IMR-90 (cell line): ENCODE measurements around the gene SESN1. TPM values are rescaled to one million over a fixed set of nuclear protein-coding genes. Genes with fewer than 3 reads are reported as not detected.

Experiments
- ATAC-seq: fragments of 200-7000 bp; cut with Tn5 transposase; 2 replicates; pipeline ENCODE4 v1.9.1; 2020; ENCODE audit warnings: low read depth, mild to moderate bottlenecking, moderate library complexity
- BruUV-seq: library from RNA; stranded (reverse); fragments of 400-500 nt; replicated peaks from 2 replicates; lab custom pipeline; 2021; lab: Mats Ljungman, UMichigan
- CTCF ChIA-PET: fragments of 300-600 bp; formaldehyde crosslinking; extraction: SDS; loops from one replicate; lab custom pipeline; 2021; ENCODE audit warnings: antibody characterized with exemption; lab: Yijun Ruan, JAX
- POLR2A ChIA-PET: fragments of 300-600 bp; sonication (Branson Sonifier 250); formaldehyde crosslinking; loops from one replicate; lab custom pipeline; 2022; ENCODE audit warnings: antibody characterized with exemption; ENCODE audit not compliant: unreplicated experiment; lab: Charles Lee
- DNase-seq: peaks from one replicate; pipeline ENCODE4 v3.0.0; 2013
- H2AFZ ChIP-seq: replicated peaks from 2 replicates; pipeline ENCODE3; 2013; ENCODE audit warnings: low read length, mild to moderate bottlenecking; ENCODE audit not compliant: poor library complexity
- H2AK5ac ChIP-seq: 2 replicates; pipeline ENCODE4 v1.6.1; 2013; ENCODE audit warnings: low read depth, low read length, inconsistent platforms
- H2AK9ac ChIP-seq: replicated peaks from 2 replicates; pipeline ENCODE3; 2013; ENCODE audit warnings: mild to moderate bottlenecking, low read depth, low read length, moderate library complexity; ENCODE audit not compliant: poor library complexity
- H2BK120ac ChIP-seq: 2 replicates; pipeline ENCODE4 v1.6.1; 2013; ENCODE audit warnings: low read depth, low read length, inconsistent platforms
- H2BK15ac ChIP-seq: 3 replicates; pipeline ENCODE4 v1.6.1; 2013; ENCODE audit warnings: low read depth, low read length, inconsistent platforms
- H2BK20ac ChIP-seq: 2 replicates; pipeline ENCODE4 v1.6.1; 2013; ENCODE audit warnings: low read depth, mild to moderate bottlenecking, inconsistent platforms, low read length, moderate library complexity
- H2BK5ac ChIP-seq: 2 replicates; pipeline ENCODE4 v1.6.1; 2013; ENCODE audit warnings: mild to moderate bottlenecking, low read depth, low read length, inconsistent platforms; ENCODE audit not compliant: poor library complexity, severe bottlenecking
- H3K14ac ChIP-seq: replicated peaks from 2 replicates; pipeline ENCODE4 v1.6.1; 2013; ENCODE audit warnings: low read depth, low read length, inconsistent platforms
- H3K18ac ChIP-seq: 2 replicates; pipeline ENCODE4 v1.6.1; 2013; ENCODE audit warnings: low read depth, low read length, control low read depth
- H3K23ac ChIP-seq: 2 replicates; pipeline ENCODE4 v1.6.1; 2013; ENCODE audit warnings: low read depth, low read length, inconsistent platforms
- H3K27ac ChIP-seq: 2 replicates; pipeline ENCODE4 v1.5.1; 2013; ENCODE audit warnings: mild to moderate bottlenecking, control low read depth, low read length; ENCODE audit not compliant: insufficient read depth
- H3K27me3 ChIP-seq: 2 replicates; pipeline ENCODE4 v1.6.1; 2013; ENCODE audit warnings: low read length; ENCODE audit not compliant: control insufficient read depth, insufficient read depth
- H3K36me3 ChIP-seq: 2 replicates; pipeline ENCODE4 v1.6.1; 2013; ENCODE audit warnings: low read length, mixed read lengths; ENCODE audit not compliant: control insufficient read depth, insufficient read depth
- H3K4ac ChIP-seq: 2 replicates; pipeline ENCODE4 v1.6.1; 2013; ENCODE audit warnings: low read depth, low read length, inconsistent platforms
- H3K4me1 ChIP-seq: 2 replicates; pipeline ENCODE4 v1.6.1; 2013; ENCODE audit warnings: low read length, mixed read lengths; ENCODE audit not compliant: control insufficient read depth, insufficient read depth
- H3K4me2 ChIP-seq: 2 replicates; pipeline ENCODE4 v1.6.1; 2013; ENCODE audit warnings: low read depth, mild to moderate bottlenecking, control low read depth, low read length, moderate library complexity
- H3K4me3 ChIP-seq: 2 replicates; pipeline ENCODE4 v1.5.1; 2013; ENCODE audit warnings: low read depth, mild to moderate bottlenecking, control low read depth, low read length, moderate library complexity; ENCODE audit not compliant: insufficient read depth
- H3K56ac ChIP-seq: 2 replicates; pipeline ENCODE4 v1.6.1; 2013; ENCODE audit warnings: low read length, inconsistent platforms; ENCODE audit not compliant: insufficient read depth; ENCODE audit errors: extremely low read depth
- H3K79me1 ChIP-seq, 2 experiments: 2 replicates each; pipeline ENCODE4 v1.6.1; 2013; ENCODE audit warnings: low read length in 2 of 2, inconsistent platforms in 1 of 2, low read depth in 1 of 2
- H3K9ac ChIP-seq: 2 replicates; pipeline ENCODE4 v1.6.1; 2013; ENCODE audit warnings: low read depth, low read length, control low read depth
- H3K9me1 ChIP-seq: 2 replicates; pipeline ENCODE4 v1.6.1; 2013; ENCODE audit warnings: low read length, inconsistent platforms; ENCODE audit not compliant: insufficient read depth
- H3K9me3 ChIP-seq: 2 replicates; pipeline ENCODE4 v1.6.1; 2013; ENCODE audit warnings: low read length; ENCODE audit not compliant: control insufficient read depth, insufficient read depth
- H4K20me1 ChIP-seq: 2 replicates; pipeline ENCODE4 v1.6.1; 2013; ENCODE audit warnings: low read length, inconsistent platforms; ENCODE audit not compliant: insufficient read depth
- H4K5ac ChIP-seq: 2 replicates; pipeline ENCODE4 v1.6.1; 2013; ENCODE audit warnings: mild to moderate bottlenecking, low read depth, low read length, control low read depth
- H4K8ac ChIP-seq, 2 experiments: 2 replicates each; pipeline ENCODE4 v1.6.1; 2013; ENCODE audit warnings: low read depth in 2 of 2, low read length in 2 of 2, control low read depth in 1 of 2, inconsistent platforms in 1 of 2
- H4K91ac ChIP-seq: 2 replicates; pipeline ENCODE4 v1.6.1; 2013; ENCODE audit warnings: low read depth, low read length, inconsistent platforms; ENCODE audit not compliant: insufficient read depth
- MAFK ChIP-seq: IDR thresholded peaks from 2 replicates; pipeline ENCODE4 v1.6.1; 2012; ENCODE audit warnings: low read depth, low read length, improper control_type of control experiment
- WGBS, 2 experiments: methylation state at CpG; one replicate each; pipeline versions ENCODE4 v1.1.5 to v1.1.7; 2013; ENCODE audit warnings: missing lambda C conversion rate in 2 of 2; ENCODE audit not compliant: insufficient read length in 1 of 2; ENCODE audit errors: extremely low coverage in 2 of 2; 5-methylcytosine and 5-hydroxymethylcytosine counted together
- dilution Hi-C: fragments of 300-500 bp; cut with HindIII; formaldehyde crosslinking; loops from one replicate; pipeline ENCODE4 v1.14.3; 2018; ENCODE audit warnings: low sequenced_read_pairs; ENCODE audit not compliant: unreplicated experiment
- in situ Hi-C: fragments of 300-500 bp; cut with MboI; formaldehyde crosslinking; loops from 3 replicates; pipeline ENCODE4 v1.14.3; 2019; ENCODE audit warnings: low sequenced_read_pairs, inconsistent platforms, mixed read lengths
- intact Hi-C: fragments of 100-400 bp; cut with micrococcal nuclease; formaldehyde crosslinking; loops from 2 replicates; pipeline ENCODE4 v1.10.0; 2022
- polyA plus RNA-seq, 3 experiments: library from polyadenylated mRNA; depleted of rRNA; stranded (reverse); fragments of >200 nt; gene quantifications; 2 replicates each; pipeline ENCODE4 v1.2.3, GENCODE V29; 2012; ENCODE audit warnings: low replicate concordance in 1 of 3
- total RNA-seq: library from RNA; depleted of rRNA; stranded (reverse); fragments of >200 nt; gene quantifications from 2 replicates; pipeline ENCODE4 v1.2.3, GENCODE V29; 2012

SESN1 gene
- total and polyA plus RNA-seq, 2 of the 4 experiments (the other 2 are of a cell fraction), result 9.7 to 16.7 TPM

GRCh38 chr6:108941859-108942258 is 152.8 kb downstream of the SESN1 start:
- Histone ChIP-seq H3K14ac (no peak overlapping the region), H2AK5ac (no peak overlapping the region), H3K56ac (no peak overlapping the region), H2BK120ac (no peak overlapping the region), H3K23ac (no peak overlapping the region), H4K91ac (no peak overlapping the region), H3K4me2 (no peak overlapping the region), H4K20me1 (no peaks in the 10 kb centered on the region), H3K4me3 (no peak overlapping the region), H3K36me3 (no peaks in the 10 kb centered on the region), H4K5ac (no peak overlapping the region), H3K4ac (no peak overlapping the region), H3K27me3 (no peaks in the 10 kb centered on the region), H2BK20ac (no peak overlapping the region), H2BK5ac (no peak overlapping the region), H2AFZ (no peak overlapping the region), H3K9ac (no peak overlapping the region), H2AK9ac (no peak overlapping the region), H3K9me3 (no peaks in the 10 kb centered on the region), H2BK15ac (no peak overlapping the region), H4K8ac (no peak overlapping the region), H3K27ac (no peak overlapping the region), H3K4me1 (peaks cover 14% of the 10 kb centered on the region), H3K18ac (no peak overlapping the region), H3K79me1 (no peaks in the 10 kb centered on the region), H3K9me1 (peaks cover 12% of the 10 kb centered on the region)
- DNase-seq (no peak), ATAC-seq (no peak)
- dilution Hi-C loops, result no loop called here
- ChIA-PET CTCF (no interaction called here), POLR2A (no interaction called here)
- in situ Hi-C loops, result no loop called here
- intact Hi-C loops, result no loop called here
- BruUV-seq, result no TSS peak
- no peak for TF ChIP-seq MAFK
- no CpG with 5 or more reads among the region's 2 CpGs for WGBS, 2 experiments
